SU-DHL-6 (cell line): ENCODE results near the gene NT5DC3.

ENCODE experiments used
- H2AFZ ChIP-seq: fragments of 200-600 bp; sonication (generic); 2 replicates; pipeline ENCODE4 v1.6.1; 2014; ENCODE audit warnings: low read depth, mild to moderate bottlenecking, moderate library complexity, mixed read lengths, antibody characterized with exemption, low read length; ENCODE audit not compliant: severe bottlenecking
- H3F3A ChIP-seq: fragments of 200-600 bp; shearing (Covaris generic); 2 replicates; pipeline ENCODE4 v1.6.0; 2016; ENCODE audit warnings: antibody characterized with exemption, mild to moderate bottlenecking; ENCODE audit not compliant: insufficient read depth
- H3K27ac ChIP-seq: fragments of 200-600 bp; sonication (generic); 2 replicates; pipeline ENCODE4 v1.5.1; 2016; ENCODE audit warnings: low read depth, mild to moderate bottlenecking, low read length, moderate library complexity, mixed read lengths
- H3K27me3 ChIP-seq: fragments of 200-600 bp; sonication (generic), shearing (Covaris generic); 2 replicates; pipeline ENCODE4 v1.6.0; 2014; ENCODE audit warnings: mild to moderate bottlenecking, low read length
- H3K36me3 ChIP-seq: fragments of 200-600 bp; sonication (generic); 2 replicates; pipeline ENCODE4 v1.6.1; 2014; ENCODE audit warnings: mild to moderate bottlenecking, low read length, mixed read lengths
- H3K4me2 ChIP-seq: fragments of 300-600, 200-600 bp; shearing (Covaris generic), sonication (generic); 2 replicates; pipeline ENCODE4 v1.6.0; 2014; ENCODE audit warnings: low read length, low read depth, mild to moderate bottlenecking; ENCODE audit not compliant: poor library complexity, severe bottlenecking
- H3K4me3 ChIP-seq: fragments of 200-600 bp; sonication (generic); 2 replicates; pipeline ENCODE4 v1.5.1; 2014; ENCODE audit warnings: antibody characterized with exemption, low read length, mild to moderate bottlenecking, mixed read lengths; ENCODE audit not compliant: insufficient read depth, poor library complexity, severe bottlenecking
- H3K79me2 ChIP-seq: fragments of 200-600 bp; sonication (generic); 2 replicates; pipeline ENCODE4 v1.6.1; 2014; ENCODE audit warnings: mild to moderate bottlenecking, low read length, moderate library complexity; ENCODE audit not compliant: insufficient read depth
- H3K9ac ChIP-seq: fragments of 200-600 bp; sonication (generic); 2 replicates; pipeline ENCODE4 v1.7.0; 2014; ENCODE audit warnings: mild to moderate bottlenecking, low read length
- H3K9me2 ChIP-seq: fragments of 200-600 bp; sonication (generic); replicated peaks from 2 replicates; pipeline ENCODE4 v1.6.1; 2014; ENCODE audit warnings: low read length; ENCODE audit not compliant: insufficient read depth
- H3K9me3 ChIP-seq: fragments of 200-600 bp; sonication (generic); 2 replicates; pipeline ENCODE4 v1.6.1; 2014; ENCODE audit warnings: low read length, mixed read lengths; ENCODE audit not compliant: insufficient read depth
- H4K20me1 ChIP-seq: fragments of 200-600 bp; sonication (generic); 2 replicates; pipeline ENCODE4 v1.6.1; 2014; ENCODE audit warnings: low read depth, mild to moderate bottlenecking, antibody characterized with exemption, low read length, moderate library complexity, mixed read lengths
- CTCF ChIP-seq: fragments of 200-600 bp; sonication (generic); IDR thresholded peaks from one replicate; pipeline ENCODE4 v1.5.1; 2017; ENCODE audit warnings: antibody characterized with exemption, mild to moderate bottlenecking, low read length, moderate library complexity; ENCODE audit not compliant: insufficient read depth, poor library complexity, severe bottlenecking
- EZH2phosphoT487 ChIP-seq: fragments of 200-600 bp; sonication (generic), shearing (Covaris generic); conservative IDR thresholded peaks from 2 replicates; pipeline ENCODE4 v1.6.1; 2018; ENCODE audit warnings: mild to moderate bottlenecking, antibody characterized with exemption, low read length, moderate library complexity, mixed read lengths

NT5DC3 gene

GRCh38 chr12:103802586-103802886, 38.5 kb downstream of the NT5DC3 start:
- no peaks in the 10 kb centered on the region for H4K20me1 ChIP-seq
- no peaks in the 10 kb centered on the region for H3K36me3 ChIP-seq
- no peaks in the 10 kb centered on the region for H3K9me3 ChIP-seq
- no peaks in the 10 kb centered on the region for H3F3A ChIP-seq
- no peak overlapping the region for H3K4me2 ChIP-seq
- no peaks in the 10 kb centered on the region for H3K27me3 ChIP-seq
- H3K79me2 ChIP-seq, result no peaks in the 10 kb centered on the region
- no peak overlapping the region for H2AFZ ChIP-seq
- H3K9me2 ChIP-seq, result no peaks in the 10 kb centered on the region
- no peak overlapping the region for H3K4me3 ChIP-seq
- no peak overlapping the region for H3K27ac ChIP-seq
- TF ChIP-seq CTCF, result no peak
- TF ChIP-seq EZH2phosphoT487, result no peak
- H3K9ac ChIP-seq, result no peak overlapping the region

- Histone ChIP-seq H3K9me3 (no peaks in the 10 kb centered on the region), H3K27ac (no peak overlapping the region), H3K79me2 (no peaks in the 10 kb centered on the region), H3K4me2 (no peak overlapping the region), H3K9me2 (no peaks in the 10 kb centered on the region), H4K20me1 (no peaks in the 10 kb centered on the region), H3F3A (no peaks in the 10 kb centered on the region), H3K9ac (no peak overlapping the region), H3K27me3 (no peaks in the 10 kb centered on the region), H3K36me3 (no peaks in the 10 kb centered on the region), H3K4me3 (no peak overlapping the region), H2AFZ (no peak overlapping the region)
- TF ChIP-seq EZH2phosphoT487 (no peak), CTCF (no peak)
Observed at GRCh38 chr12:103801709-103802585, 39.1 kb downstream of the NT5DC3 start.

- no peak overlapping the region for H3K9ac ChIP-seq
- H3K36me3 ChIP-seq, result no peaks in the 10 kb centered on the region
- H3K27ac ChIP-seq, result no peak overlapping the region
- no peak overlapping the region for H3K4me2 ChIP-seq
- H3K27me3 ChIP-seq, result no peaks in the 10 kb centered on the region
- no peaks in the 10 kb centered on the region for H4K20me1 ChIP-seq
- H2AFZ ChIP-seq, result no peak overlapping the region
- H3K9me2 ChIP-seq, result no peaks in the 10 kb centered on the region
- H3K9me3 ChIP-seq, result no peaks in the 10 kb centered on the region
- H3F3A ChIP-seq, result no peaks in the 10 kb centered on the region
- no peaks in the 10 kb centered on the region for H3K79me2 ChIP-seq
- no peak for TF ChIP-seq CTCF
- no peak for TF ChIP-seq EZH2phosphoT487
- no peak overlapping the region for H3K4me3 ChIP-seq
Observed at GRCh38 chr12:103799857-103800771, 40.9 kb downstream of the NT5DC3 start.
